ENCODE results near the gene YPEL1. TPM values are rescaled to one million over a fixed set of nuclear protein-coding genes. Genes with fewer than 3 reads are reported as not detected.
"Not testable (repeated sequence)": the region's sequence is repeated elsewhere in the genome, so short reads cannot be mapped to it uniquely, and the experiment has no call there.

The YPEL1 gene
- total and polyA plus RNA-seq, 2 donors (not counting 1 experiment from before 2014, with no cell fraction given), result 14.9 to 17.0 TPM

DNA sequence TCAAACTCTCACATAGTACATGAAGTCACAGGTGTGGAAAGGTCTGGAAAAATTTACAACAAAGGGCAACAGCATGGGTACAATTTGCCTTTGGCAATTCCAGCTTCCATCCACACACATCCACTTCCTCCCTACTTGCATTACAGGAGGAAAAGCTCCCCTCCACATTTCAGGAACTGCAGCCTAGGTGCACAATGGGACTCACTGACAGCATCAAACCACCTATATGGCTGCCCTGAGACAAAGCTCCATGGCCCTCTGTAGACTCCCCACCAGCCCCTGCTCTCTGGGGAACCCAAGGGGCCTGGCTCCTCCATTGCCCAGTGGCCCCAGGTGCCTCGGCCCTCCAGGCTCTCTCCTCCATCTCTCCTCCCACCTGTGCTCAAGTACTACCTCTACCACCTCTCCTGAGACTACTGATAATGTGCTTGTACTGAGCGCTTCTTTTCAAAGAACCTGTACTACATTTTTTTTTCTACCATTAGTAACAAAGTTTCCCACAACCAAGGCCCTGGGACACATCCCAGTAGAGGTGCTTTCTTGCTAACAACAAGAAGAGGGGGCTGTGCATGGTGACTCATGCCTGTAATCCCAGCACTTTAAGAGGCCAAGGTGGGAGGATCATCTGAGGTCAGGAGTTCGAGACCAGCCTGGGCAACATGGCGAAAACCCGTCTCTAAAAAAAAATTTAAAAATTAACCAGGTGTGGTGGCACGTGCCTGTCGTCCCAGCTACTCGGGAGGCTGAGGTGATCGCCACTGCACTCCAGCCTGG, 4.9 kb downstream of the YPEL1 start:
- intact Hi-C loops (cut with micrococcal nuclease), result no loop called here
- POLR2A ChIA-PET, result no interaction called here

GRCh38 chr22:21729184-21729583, 6.4 kb downstream of the YPEL1 start:
- H3K9ac ChIP-seq (ENCODE audit: low read length); H3K9me3 ChIP-seq (ENCODE audit: control extremely low read depth in 1 of 3, control insufficient read depth in 2 of 3, insufficient read depth in 1 of 3, low read length in 2 of 3); H3K4me3 ChIP-seq (ENCODE audit: control extremely low read depth in 1 of 5, extremely low read depth in 1 of 5, insufficient read depth in 1 of 5, low read depth in 2 of 5, low read length in 4 of 5); H3K27ac Mint-ChIP-seq; POLR2A ChIA-PET; H3K4me2 ChIP-seq (replicated peaks; ENCODE audit: low read depth, low read length, poor library complexity, severe bottlenecking); intact Hi-C loops (cut with micrococcal nuclease); ATAC-seq (ENCODE audit: low read depth); H3K4me3 Mint-ChIP-seq; H3K27ac ChIP-seq (ENCODE audit: low read length in 2 of 2); H3K27me3 Mint-ChIP-seq; H3K27me3 ChIP-seq (replicated peaks in 1 of 4; ENCODE audit: control extremely low read depth in 1 of 4, control insufficient read depth in 3 of 4, insufficient read depth in 4 of 4, low read length in 3 of 4); H2AFZ ChIP-seq (ENCODE audit: insufficient read depth, low read depth, low read length, poor library complexity, severe bottlenecking); DNase-seq; H3K9me3 Mint-ChIP-seq (ENCODE audit: insufficient read depth): not testable (repeated sequence)
- CTCF ChIA-PET, result interaction anchor here (1.0 to 1.2 kb wide), 3 partner anchors 11 to 224 kb away, joined by 3 to 4 read pairs (median 4); partner anchors contain the start of gene PPM1F
- peaks cover 95% of the 10 kb centered on the region for H3K79me2 ChIP-seq (ENCODE audit: control insufficient read depth, insufficient read depth, low read length)
- 100% methylated on average over 2 of the region's 3 CpGs for WGBS (ENCODE audit: insufficient coverage)
- H3K36me3 ChIP-seq (replicated peaks in 1 of 2; ENCODE audit: control extremely low read depth in 1 of 2, control insufficient read depth in 1 of 2, extremely low read depth in 1 of 2, insufficient read depth in 2 of 2, low read length in 1 of 2), result peaks cover 0 to 15% of the 10 kb centered on the region in 2 experiments
- peaks cover 61% of the 10 kb centered on the region for H4K20me1 ChIP-seq (ENCODE audit: control insufficient read depth, insufficient read depth, low read length, poor library complexity, severe bottlenecking)
- peaks cover 17 to 35% of the 10 kb centered on the region in 2 donors for H3K4me1 ChIP-seq (ENCODE audit: control insufficient read depth in 2 of 2, insufficient read depth in 2 of 2, low read length in 2 of 2)
- H3K4me1 Mint-ChIP-seq, result peaks cover 33% of the 10 kb centered on the region

More for the DNA sequence above, 4.9 kb downstream of the YPEL1 start:
- H3K27me3 Mint-ChIP-seq, result no peaks in the 10 kb centered on the region
- DNase-seq, result no peak
- no peaks in the 10 kb centered on the region for H3K9me3 Mint-ChIP-seq (ENCODE audit: insufficient read depth)
- H3K4me3 Mint-ChIP-seq, result no peak overlapping the region
- no peak overlapping the region for H3K27ac Mint-ChIP-seq
- no peak overlapping the region for H3K4me2 ChIP-seq (replicated peaks; ENCODE audit: low read depth, low read length, poor library complexity, severe bottlenecking)
- no peaks in the 10 kb centered on the region for H3K9me3 ChIP-seq (ENCODE audit: control extremely low read depth in 1 of 3, control insufficient read depth in 2 of 3, insufficient read depth in 1 of 3, low read length in 2 of 3)
- H3K36me3 ChIP-seq (replicated peaks in 1 of 2; ENCODE audit: control extremely low read depth in 1 of 2, control insufficient read depth in 1 of 2, extremely low read depth in 1 of 2, insufficient read depth in 2 of 2, low read length in 1 of 2), result peaks cover 0 to 15% of the 10 kb centered on the region in 2 experiments
- H3K4me1 ChIP-seq (ENCODE audit: control insufficient read depth in 2 of 2, insufficient read depth in 2 of 2, low read length in 2 of 2), result peaks cover 23 to 45% of the 10 kb centered on the region in 2 donors
- peaks cover 40% of the 10 kb centered on the region for H3K4me1 Mint-ChIP-seq
- H3K4me3 ChIP-seq (ENCODE audit: control extremely low read depth in 1 of 5, extremely low read depth in 1 of 5, insufficient read depth in 1 of 5, low read depth in 2 of 5, low read length in 4 of 5), result no peak overlapping the region
- H3K9ac ChIP-seq (ENCODE audit: low read length), result no peak overlapping the region
- H3K27ac ChIP-seq (ENCODE audit: low read length in 2 of 2), result no peak overlapping the region
- no peak for ATAC-seq (ENCODE audit: low read depth)
- H3K27me3 ChIP-seq (replicated peaks in 1 of 4; ENCODE audit: control extremely low read depth in 1 of 4, control insufficient read depth in 3 of 4, insufficient read depth in 4 of 4, low read length in 3 of 4), result no peaks in the 10 kb centered on the region
- H2AFZ ChIP-seq (ENCODE audit: insufficient read depth, low read depth, low read length, poor library complexity, severe bottlenecking), result no peak overlapping the region
- CTCF ChIA-PET, result interaction anchor here (1.2 kb wide), 1 partner anchor 127 kb away, joined by 3 read pairs; no protein-coding TSS in a partner anchor
- H4K20me1 ChIP-seq (ENCODE audit: control insufficient read depth, insufficient read depth, low read length, poor library complexity, severe bottlenecking), result peaks cover 58% of the 10 kb centered on the region
- TF ChIP-seq CTCF (IDR thresholded peaks at IDR 0.05) (no peak), EZH2 (IDR thresholded peaks at IDR 0.05; ENCODE audit: borderline replicate concordance, insufficient read depth, low read depth, low read length, poor library complexity, severe bottlenecking) (no peak)
- 94% methylated on average over 6 of the region's 9 CpGs for WGBS (ENCODE audit: insufficient coverage)
- H3K79me2 ChIP-seq (ENCODE audit: control insufficient read depth, insufficient read depth, low read length), result peaks cover 89% of the 10 kb centered on the region

Data from B cell (primary cell).